Effector CD4-positive, alpha-beta T cell (primary cell): ENCODE results near the gene CCDC28A.
A peak's percentile ranks its signal among the peaks of the same experiment; 100 is the strongest.
"Not testable (repeated sequence)": the region's sequence is repeated elsewhere in the genome, so short reads cannot be mapped to it uniquely, and the experiment has no call there.

ENCODE experiments used
- DNase-seq: peaks from one replicate; pipeline ENCODE4 v3.0.0-alpha.2; 2020
- total RNA-seq: gene quantifications from one replicate; lab custom pipeline; 2026; lab: John Stamatoyannopoulos, UW

Gene CCDC28A
- total RNA-seq, result 19.7 reads per million, percentile 46 among the genes with 10 or more reads in this experiment

- peak; percentile 96 for DNase-seq
Observed at GRCh38 chr6:138773177-138774091, at the start of gene CCDC28A. Gene CCDC28A, plus strand, starts transcription at chr6:138773769. Its CDS starts 2,352 bp downstream, at chr6:138776121.

GRCh38 chr6:138724015-138724414 is 49.6 kb upstream of the CCDC28A start:
- no peak for DNase-seq

GRCh38 chr6:138726066-138726756 is 47.4 kb upstream of the CCDC28A start:
- no peak for DNase-seq

GRCh38 chr6:138726757-138727097 is 46.8 kb upstream of the CCDC28A start:
- no peak for DNase-seq

GRCh38 chr6:138727182-138727581 is 46.4 kb upstream of the CCDC28A start:
- DNase-seq, result no peak

- DNase-seq, result no peak
Observed at GRCh38 chr6:138728662-138729061, 44.9 kb upstream of the CCDC28A start.

- DNase-seq, result not testable (repeated sequence)
Observed at GRCh38 chr6:138730037-138730436, 43.5 kb upstream of the CCDC28A start.

GRCh38 chr6:138734585-138734984 is 39.0 kb upstream of the CCDC28A start:
- DNase-seq, result no peak

GRCh38 chr6:138736640-138737039 is 36.9 kb upstream of the CCDC28A start:
- no peak for DNase-seq

- no peak for DNase-seq
Observed at GRCh38 chr6:138752017-138752416, 21.6 kb upstream of the CCDC28A start.

GRCh38 chr6:138757136-138757535 is 16.4 kb upstream of the CCDC28A start:
- DNase-seq, result no peak

GRCh38 chr6:138765896-138766655 is 7.5 kb upstream of the CCDC28A start:
- DNase-seq, result no peak

GRCh38 chr6:138769102-138769676 is 4.4 kb upstream of the CCDC28A start:
- no peak for DNase-seq

GRCh38 chr6:138772596-138773176 is 883 bp upstream of the CCDC28A start:
- no peak for DNase-seq

- DNase-seq, result no peak
Observed at GRCh38 chr6:138774370-138774769, 801 bp downstream of the CCDC28A start.

GRCh38 chr6:138776659-138777058 is 3.1 kb downstream of the CCDC28A start:
- DNase-seq, result no peak

- no peak for DNase-seq
Observed at GRCh38 chr6:138778331-138778730, 4.8 kb downstream of the CCDC28A start.

- DNase-seq, result no peak
Observed at GRCh38 chr6:138782243-138782642, 8.7 kb downstream of the CCDC28A start.

- no peak for DNase-seq
Observed at GRCh38 chr6:138785079-138785478, 11.5 kb downstream of the CCDC28A start.

- DNase-seq, result no peak
Observed at GRCh38 chr6:138785980-138786379, 12.4 kb downstream of the CCDC28A start.

GRCh38 chr6:138787138-138787537 is 13.6 kb downstream of the CCDC28A start:
- no peak for DNase-seq
